ENCODE results near the gene EPG5.
"Not testable (repeated sequence)": the region's sequence is repeated elsewhere in the genome, so short reads cannot be mapped to it uniquely, and the experiment has no call there.

GRCh38 chr18:45992527-45992926, 25.4 kb upstream of the EPG5 start:
- not testable (repeated sequence) for TF ChIP-seq POLR2A (IDR thresholded peaks at IDR 0.05; ENCODE audit: low read length); GATA1 (IDR thresholded peaks at IDR 0.05; ENCODE audit: low read depth, low read length)
